ENCODE data around the gene MYO1G.

GRCh38 chr7:44987457-44987856 is 8.6 kb upstream of the MYO1G start:
- TF ChIP-seq, protein P1, sequence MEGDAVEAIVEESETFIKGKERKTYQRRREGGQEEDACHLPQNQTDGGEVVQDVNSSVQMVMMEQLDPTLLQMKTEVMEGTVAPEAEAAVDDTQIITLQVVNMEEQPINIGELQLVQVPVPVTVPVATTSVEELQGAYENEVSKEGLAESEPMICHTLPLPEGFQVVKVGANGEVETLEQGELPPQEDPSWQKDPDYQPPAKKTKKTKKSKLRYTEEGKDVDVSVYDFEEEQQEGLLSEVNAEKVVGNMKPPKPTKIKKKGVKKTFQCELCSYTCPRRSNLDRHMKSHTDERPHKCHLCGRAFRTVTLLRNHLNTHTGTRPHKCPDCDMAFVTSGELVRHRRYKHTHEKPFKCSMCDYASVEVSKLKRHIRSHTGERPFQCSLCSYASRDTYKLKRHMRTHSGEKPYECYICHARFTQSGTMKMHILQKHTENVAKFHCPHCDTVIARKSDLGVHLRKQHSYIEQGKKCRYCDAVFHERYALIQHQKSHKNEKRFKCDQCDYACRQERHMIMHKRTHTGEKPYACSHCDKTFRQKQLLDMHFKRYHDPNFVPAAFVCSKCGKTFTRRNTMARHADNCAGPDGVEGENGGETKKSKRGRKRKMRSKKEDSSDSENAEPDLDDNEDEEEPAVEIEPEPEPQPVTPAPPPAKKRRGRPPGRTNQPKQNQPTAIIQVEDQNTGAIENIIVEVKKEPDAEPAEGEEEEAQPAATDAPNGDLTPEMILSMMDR (IDR thresholded peaks at IDR 0.05) = no peak
- TF ChIP-seq EZH2 (IDR thresholded peaks at IDR 0.05) = no peak
- no peak for TF ChIP-seq EZH2phosphoT487 (IDR thresholded peaks at IDR 0.05)

Data from neural progenitor cell (in vitro differentiated cells).